SK-N-SH treated with all-trans-retinoic acid at 6 μM for 48 hours (cell line): ENCODE results near the gene EIF4H.

Experiments used
- ATAC-seq: fragments of 200-7000 bp; cut with Tn5 transposase; 3 replicates; pipeline ENCODE4 v1.9.1; 2020; ENCODE audit warnings: mild to moderate bottlenecking, moderate library complexity
- ARNTL ChIP-seq: fragments of 450-650 bp; formaldehyde crosslinking; IDR thresholded peaks from 2 replicates; pipeline ENCODE4 v1.5.0; 2020; ENCODE audit warnings: low read depth, mild to moderate bottlenecking, moderate library complexity, borderline replicate concordance
- BACH2 ChIP-seq: fragments of 250-450 bp; sonication (Bioruptor Pico); IDR thresholded peaks from 2 replicates; pipeline ENCODE4 v1.9.0; 2021; ENCODE audit warnings: mild to moderate bottlenecking, borderline replicate concordance
- CREB5 ChIP-seq: fragments of 250-450 bp; sonication (Bioruptor Pico); IDR thresholded peaks from 2 replicates; pipeline ENCODE4 v1.5.1; 2020; ENCODE audit warnings: low read depth, mild to moderate bottlenecking, moderate library complexity
- CSDC2 ChIP-seq: fragments of 250-450 bp; sonication (Bioruptor Pico); IDR thresholded peaks from 2 replicates; pipeline ENCODE4 v1.5.0; 2020; ENCODE audit warnings: mild to moderate bottlenecking, moderate library complexity
- CSRNP3 ChIP-seq: fragments of 250-450 bp; sonication (Bioruptor Pico); IDR thresholded peaks from 2 replicates; pipeline ENCODE4 v1.5.1; 2021; ENCODE audit warnings: mild to moderate bottlenecking, moderate library complexity
- ESRRG ChIP-seq: fragments of 250-450 bp; sonication (Bioruptor Pico); IDR thresholded peaks from 2 replicates; pipeline ENCODE4 v1.6.1; 2021; ENCODE audit warnings: mild to moderate bottlenecking
- GLIS3 ChIP-seq: fragments of 250-450 bp; sonication (Bioruptor Pico); IDR thresholded peaks from 2 replicates; pipeline ENCODE4 v1.5.0; 2020; ENCODE audit warnings: mild to moderate bottlenecking, moderate library complexity
- ISL1 ChIP-seq: fragments of 250-450 bp; sonication (Bioruptor Pico); IDR thresholded peaks from 2 replicates; pipeline ENCODE4 v2.1.2; 2022; ENCODE audit warnings: mild to moderate bottlenecking, moderate library complexity
- OSR1 ChIP-seq: fragments of 250-450 bp; sonication (Bioruptor Pico); IDR thresholded peaks from 2 replicates; pipeline ENCODE4 v1.8.0; 2022; ENCODE audit warnings: moderate library complexity, mild to moderate bottlenecking, inconsistent platforms
- PATZ1 ChIP-seq: fragments of 250-450 bp; sonication (Bioruptor Pico); IDR thresholded peaks from 2 replicates; pipeline ENCODE4 v1.8.0; 2020; ENCODE audit warnings: mild to moderate bottlenecking, moderate library complexity, borderline replicate concordance
- POU6F1 ChIP-seq: fragments of 250-450 bp; sonication (Bioruptor Pico); IDR thresholded peaks from 2 replicates; pipeline ENCODE4 v1.8.0; 2021; ENCODE audit warnings: low read depth, mild to moderate bottlenecking, moderate library complexity, borderline replicate concordance
- RARB ChIP-seq: fragments of 250-450 bp; sonication (Bioruptor Pico); IDR thresholded peaks from 2 replicates; pipeline ENCODE4 v1.8.0; 2021; ENCODE audit warnings: mild to moderate bottlenecking, moderate library complexity
- SNAI2 ChIP-seq: fragments of 250-450 bp; sonication (Bioruptor Pico); IDR thresholded peaks from 2 replicates; pipeline ENCODE4 v1.5.0; 2020; ENCODE audit warnings: mild to moderate bottlenecking, moderate library complexity
- TCF4 ChIP-seq: fragments of 250-450 bp; sonication (Bioruptor Pico); IDR thresholded peaks from 2 replicates; pipeline ENCODE4 v1.8.0; 2021; ENCODE audit warnings: mild to moderate bottlenecking, moderate library complexity, borderline replicate concordance
- TOX ChIP-seq: fragments of 250-450 bp; sonication (Bioruptor Pico); IDR thresholded peaks from 2 replicates; pipeline ENCODE4 v1.8.0; 2021; ENCODE audit warnings: mild to moderate bottlenecking, moderate library complexity, borderline replicate concordance
- TSHZ2 ChIP-seq: fragments of 250-450 bp; sonication (Bioruptor Pico); IDR thresholded peaks from 2 replicates; pipeline ENCODE4 v1.5.0; 2020; ENCODE audit warnings: mild to moderate bottlenecking, moderate library complexity
- ZC3H10 ChIP-seq: fragments of 250-450 bp; sonication (Bioruptor Pico); IDR thresholded peaks from 2 replicates; pipeline ENCODE4 v1.5.1; 2021; ENCODE audit warnings: mild to moderate bottlenecking, moderate library complexity
- ZFP3 ChIP-seq: fragments of 250-450 bp; sonication (Bioruptor Pico); IDR thresholded peaks from 2 replicates; pipeline ENCODE4 v1.5.0; 2020; ENCODE audit warnings: mild to moderate bottlenecking, moderate library complexity
- ZFP30 ChIP-seq: fragments of 450-650 bp; formaldehyde crosslinking; IDR thresholded peaks from 2 replicates; pipeline ENCODE4 v1.5.0; 2022; ENCODE audit warnings: mild to moderate bottlenecking, moderate library complexity
- ZNF70 ChIP-seq: fragments of 450-650 bp; formaldehyde crosslinking; IDR thresholded peaks from 2 replicates; pipeline ENCODE4 v1.5.0; 2020; ENCODE audit warnings: mild to moderate bottlenecking, moderate library complexity

Gene EIF4H

DNA sequence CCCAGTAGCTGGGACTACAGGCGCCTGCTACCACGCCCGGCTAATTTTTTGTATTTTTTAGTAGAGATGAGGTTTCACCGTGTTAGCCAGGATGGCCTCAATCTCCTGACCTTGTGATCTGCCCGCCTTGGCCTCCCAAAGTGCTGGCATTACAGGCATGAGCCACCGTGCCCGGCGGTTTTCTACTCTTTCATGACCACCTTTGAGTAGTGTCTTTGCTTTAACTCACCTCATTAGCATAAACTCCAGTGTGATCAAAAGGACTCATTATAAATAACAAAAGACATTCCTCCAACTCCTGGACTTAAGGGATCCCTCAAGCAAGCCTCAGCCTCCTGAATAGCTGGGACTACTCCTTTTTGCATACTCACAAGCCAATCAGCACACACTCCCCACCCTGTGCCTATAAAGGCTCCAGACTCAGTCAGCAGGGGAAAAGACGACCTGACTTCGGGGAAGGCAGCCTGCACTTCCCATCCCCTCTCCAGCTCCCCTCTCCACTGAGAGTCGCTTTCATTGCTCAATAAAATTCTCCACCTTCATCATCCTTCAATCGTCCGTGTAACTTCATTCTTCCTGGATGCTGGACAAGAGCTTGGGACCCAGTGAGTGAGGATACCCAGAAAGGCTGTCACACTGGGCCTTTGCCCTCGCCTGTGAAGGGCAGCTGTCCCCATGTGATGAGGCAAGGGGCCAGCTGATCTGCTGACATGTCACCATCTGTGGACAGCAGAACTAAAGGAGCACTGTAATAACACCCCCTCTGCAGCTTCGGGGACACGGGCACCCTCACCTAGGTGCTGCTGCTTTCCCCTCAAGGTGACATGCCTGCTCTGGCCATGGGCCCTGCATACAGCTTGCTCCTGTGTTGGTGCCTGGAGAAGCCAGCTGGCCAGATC lies 35.0 kb upstream of the EIF4H start:
- no peak for TF ChIP-seq ZFP30 (CRISPR knock-in tag)
- no peak for TF ChIP-seq SNAI2 (CRISPR knock-in tag)
- no peak for TF ChIP-seq POU6F1 (CRISPR knock-in tag)
- no peak for ATAC-seq

GRCh38 chr7:74141705-74142104 lies 32.5 kb upstream of the EIF4H start:
- TF ChIP-seq SNAI2 (CRISPR knock-in tag) (no peak), GLIS3 (CRISPR knock-in tag) (no peak)
- ATAC-seq, result no peak

DNA sequence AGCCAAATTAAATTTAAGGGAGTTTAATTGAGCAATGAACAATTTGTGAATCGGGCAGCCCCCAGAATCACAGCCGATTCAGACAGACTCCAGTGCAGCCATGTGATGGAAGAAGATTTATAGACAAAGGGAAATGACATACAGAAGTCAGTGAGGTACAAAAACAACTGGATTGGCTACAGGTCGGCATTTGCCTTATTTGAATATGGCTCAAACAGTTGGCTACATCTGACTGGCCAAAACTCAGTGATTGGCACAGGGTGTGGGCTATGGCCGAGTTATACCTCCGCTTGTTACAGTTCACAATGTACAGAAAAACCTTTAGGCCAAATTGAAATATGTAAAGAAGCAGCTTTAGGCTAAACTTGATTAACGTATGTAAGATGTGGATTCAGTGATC lies 30.8 kb upstream of the EIF4H start:
- TF ChIP-seq POU6F1 (CRISPR knock-in tag) (no peak), ARNTL (CRISPR knock-in tag) (no peak), SNAI2 (CRISPR knock-in tag) (no peak), TCF4 (CRISPR knock-in tag) (no peak), GLIS3 (CRISPR knock-in tag) (no peak), ESRRG (CRISPR knock-in tag) (no peak), CREB5 (CRISPR knock-in tag) (no peak), ZC3H10 (CRISPR knock-in tag) (no peak)
- ATAC-seq, result no peak; the same call in 2 of the 3 replicates

- ATAC-seq, result no peak
- no peak for TF ChIP-seq POU6F1 (CRISPR knock-in tag)
- TF ChIP-seq ZC3H10 (CRISPR knock-in tag), result no peak
- no peak for TF ChIP-seq BACH2 (CRISPR knock-in tag)
- no peak for TF ChIP-seq CSRNP3 (CRISPR knock-in tag)
- no peak for TF ChIP-seq TSHZ2
- TF ChIP-seq GLIS3 (CRISPR knock-in tag), result no peak
- no peak for TF ChIP-seq TCF4 (CRISPR knock-in tag)
- TF ChIP-seq RARB (CRISPR knock-in tag), result no peak
- no peak for TF ChIP-seq ZFP3
- no peak for TF ChIP-seq ARNTL (CRISPR knock-in tag)
- no peak for TF ChIP-seq OSR1
- no peak for TF ChIP-seq CSDC2 (CRISPR knock-in tag)
- no peak for TF ChIP-seq TOX (CRISPR knock-in tag)
- no peak for TF ChIP-seq ZFP30 (CRISPR knock-in tag)
- no peak for TF ChIP-seq ISL1 (CRISPR knock-in tag)
- TF ChIP-seq CREB5 (CRISPR knock-in tag), result no peak
- no peak for TF ChIP-seq ZNF70
- no peak for TF ChIP-seq PATZ1
Measured at GRCh38 chr7:74148491-74148890, 25.7 kb upstream of the EIF4H start.
